AG04450 (cell line): ENCODE data around the gene CDH15. TPM values are rescaled to one million over a fixed set of nuclear protein-coding genes. Genes with fewer than 3 reads are reported as not detected.

ENCODE experiments used
- CTCF ChIA-PET: fragments of 300-600, 350-600 bp; formaldehyde crosslinking; extraction: SDS; loops from one replicate; lab custom pipeline; 2022; ENCODE audit warnings: antibody characterized with exemption, inconsistent platforms; lab: Charles Lee
- POLR2A ChIA-PET: fragments of 350-600 bp; formaldehyde crosslinking; extraction: SDS; loops from one replicate; lab custom pipeline; 2021; ENCODE audit warnings: antibody characterized with exemption, inconsistent platforms; lab: Yijun Ruan, JAX
- DNase-seq: peaks from one replicate; pipeline ENCODE4 v3.0.0-alpha.2; 2011; ENCODE audit warnings: low read depth, low spot score
- H3K27ac ChIP-seq: one replicate; pipeline ENCODE4 v1.5.1; 2012; ENCODE audit warnings: low read depth, low read length, control low read depth
- H3K27me3 ChIP-seq: one replicate; pipeline ENCODE4 v1.6.0; 2012; ENCODE audit warnings: low read length; ENCODE audit not compliant: control insufficient read depth, insufficient read depth
- H3K4me3 ChIP-seq: 2 replicates; pipeline ENCODE4 v1.5.1; 2011; ENCODE audit warnings: mild to moderate bottlenecking, low read depth, low read length, control low read depth
- H3K9me3 ChIP-seq: 2 replicates; pipeline ENCODE4 v1.5.1; 2012; ENCODE audit warnings: low read length; ENCODE audit not compliant: control insufficient read depth, insufficient read depth
- CTCF ChIP-seq: IDR thresholded peaks from 2 replicates; pipeline ENCODE4 v1.5.1; 2011; ENCODE audit warnings: low read depth, low read length, control low read depth, inconsistent platforms
- polyA plus RNA-seq: library from polyadenylated mRNA; depleted of rRNA; stranded (reverse); fragments of >200 nt; gene quantifications from 2 replicates; pipeline ENCODE4 v1.2.3, GENCODE V29; 2011

The CDH15 gene
- polyA plus RNA-seq, 1 experiment, result 0.12 TPM

GRCh38 chr16:89143911-89144675 is 27.5 kb upstream of the CDH15 start:
- no peak overlapping the region for H3K27ac ChIP-seq
- DNase-seq, result no peak
- H3K27me3 ChIP-seq, result no peaks in the 10 kb centered on the region
- no peak for TF ChIP-seq CTCF
- POLR2A ChIA-PET, result no interaction called here
- no peak overlapping the region for H3K4me3 ChIP-seq
- H3K9me3 ChIP-seq, result peaks cover 1% of the 10 kb centered on the region
- CTCF ChIA-PET, result no interaction called here

GRCh38 chr16:89144681-89145080 is 26.9 kb upstream of the CDH15 start:
- H3K9me3 ChIP-seq, result peaks cover 6% of the 10 kb centered on the region
- no peaks in the 10 kb centered on the region for H3K27me3 ChIP-seq
- ChIA-PET CTCF (no interaction called here), POLR2A (no interaction called here)
- no peak for TF ChIP-seq CTCF
- DNase-seq, result no peak
- no peak overlapping the region for H3K4me3 ChIP-seq
- no peak overlapping the region for H3K27ac ChIP-seq

GRCh38 chr16:89145406-89146161 is 26.0 kb upstream of the CDH15 start:
- ChIA-PET CTCF (no interaction called here), POLR2A (no interaction called here)
- Histone ChIP-seq H3K4me3 (no peak overlapping the region), H3K9me3 (peaks cover 6% of the 10 kb centered on the region), H3K27me3 (no peaks in the 10 kb centered on the region), H3K27ac (no peak overlapping the region)
- no peak for TF ChIP-seq CTCF
- DNase-seq, result no peak

- no peak overlapping the region for H3K4me3 ChIP-seq
- POLR2A ChIA-PET, result no interaction called here
- no peak for DNase-seq
- peaks cover 6% of the 10 kb centered on the region for H3K9me3 ChIP-seq
- CTCF ChIA-PET, result no interaction called here
- no peaks in the 10 kb centered on the region for H3K27me3 ChIP-seq
- no peak overlapping the region for H3K27ac ChIP-seq
- no peak for TF ChIP-seq CTCF
These were observed 25.1 kb upstream of the CDH15 start for GRCh38 chr16:89146211-89147005.
